Ectodermal cell (in vitro differentiated cells): ENCODE results near the gene MANF.

ENCODE experiments used
- H3K27ac ChIP-seq: 2 replicates; pipeline ENCODE4 v1.7.0; 2013; ENCODE audit warnings: mild to moderate bottlenecking, low read depth, low read length; ENCODE audit not compliant: insufficient read depth, poor library complexity, severe bottlenecking
- H3K27me3 ChIP-seq: 2 replicates; pipeline ENCODE4 v1.7.0; 2013; ENCODE audit warnings: mild to moderate bottlenecking, low read length; ENCODE audit not compliant: insufficient read depth, control insufficient read depth, poor library complexity, severe bottlenecking
- H3K36me3 ChIP-seq: one replicate; pipeline ENCODE4 v1.7.0; 2013; ENCODE audit warnings: low read length; ENCODE audit not compliant: control insufficient read depth, insufficient read depth
- H3K4me1 ChIP-seq: one replicate; pipeline ENCODE4 v1.7.0; 2013; ENCODE audit warnings: low read length; ENCODE audit not compliant: control insufficient read depth, insufficient read depth
- H3K4me3 ChIP-seq: 2 replicates; pipeline ENCODE4 v1.7.0; 2013; ENCODE audit warnings: low read depth, low read length, control low read depth; ENCODE audit not compliant: insufficient read depth
- H3K9me3 ChIP-seq: 2 replicates; pipeline ENCODE4 v1.7.0; 2013; ENCODE audit warnings: mild to moderate bottlenecking, low read length, moderate library complexity; ENCODE audit not compliant: control insufficient read depth
- WGBS, 2 experiments: methylation state at CpG; one replicate each; pipeline ENCODE4 v1.1.7; 2013; ENCODE audit warnings: missing lambda C conversion rate in 2 of 2; 5-methylcytosine and 5-hydroxymethylcytosine counted together

MANF gene

DNA sequence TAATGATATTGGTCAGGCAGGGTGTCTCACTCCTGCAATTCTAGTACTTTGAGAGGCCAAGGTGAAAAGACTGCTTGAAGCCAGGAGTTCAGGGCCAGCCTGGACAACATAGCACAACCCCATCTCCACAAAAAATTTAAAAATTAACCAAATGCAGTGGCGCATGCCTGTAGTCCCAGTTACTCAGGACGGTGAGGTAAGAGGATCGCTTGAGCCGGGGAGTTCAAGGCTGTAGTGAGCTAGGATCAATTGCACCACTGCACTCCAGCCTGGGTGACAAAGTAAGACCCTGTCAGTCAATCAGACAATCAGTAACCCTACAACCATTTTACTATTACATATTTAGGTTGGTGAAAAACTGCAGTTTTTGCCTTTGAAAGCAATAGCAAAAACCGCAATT, 49.0 kb downstream of the MANF start:
- Histone ChIP-seq H3K27ac (no peak overlapping the region), H3K9me3 (no peaks in the 10 kb centered on the region), H3K27me3 (no peaks in the 10 kb centered on the region), H3K4me1 (no peaks in the 10 kb centered on the region), H3K36me3 (peaks cover 5% of the 10 kb centered on the region), H3K4me3 (no peak overlapping the region)
- 95 to 98% methylated on average over 5 of the region's 5 CpGs for WGBS, 2 experiments

DNA sequence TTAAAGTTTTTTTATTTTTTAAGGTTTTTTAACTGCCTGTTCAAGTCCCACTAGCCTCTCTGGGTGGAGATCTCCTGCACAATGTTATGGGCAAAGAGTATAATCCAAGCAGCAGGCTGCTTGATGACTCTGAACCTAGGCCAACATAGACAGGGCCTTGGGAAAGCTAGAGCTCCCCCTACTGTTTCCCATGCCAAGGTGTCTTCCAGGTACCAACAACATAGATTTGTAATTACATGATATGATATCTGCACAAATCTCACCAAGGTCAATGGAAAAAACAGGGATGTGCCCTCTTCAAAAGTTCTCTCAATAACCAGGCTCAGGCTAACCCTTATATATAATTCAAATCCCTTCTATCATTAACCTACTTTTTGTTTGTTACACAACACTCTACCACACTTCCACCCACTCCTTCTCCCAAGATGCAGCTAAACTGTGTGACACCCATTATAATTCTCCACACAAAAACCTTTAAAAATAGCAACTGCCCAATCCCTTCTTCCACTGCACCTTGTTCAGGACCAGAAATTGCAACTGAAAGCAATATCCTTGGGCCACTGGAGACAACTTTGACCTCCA, 49.7 kb downstream of the MANF start:
- Histone ChIP-seq H3K27ac (no peak overlapping the region), H3K36me3 (peaks cover 4% of the 10 kb centered on the region), H3K4me3 (no peak overlapping the region), H3K27me3 (no peaks in the 10 kb centered on the region), H3K4me1 (no peaks in the 10 kb centered on the region), H3K9me3 (no peaks in the 10 kb centered on the region)

DNA sequence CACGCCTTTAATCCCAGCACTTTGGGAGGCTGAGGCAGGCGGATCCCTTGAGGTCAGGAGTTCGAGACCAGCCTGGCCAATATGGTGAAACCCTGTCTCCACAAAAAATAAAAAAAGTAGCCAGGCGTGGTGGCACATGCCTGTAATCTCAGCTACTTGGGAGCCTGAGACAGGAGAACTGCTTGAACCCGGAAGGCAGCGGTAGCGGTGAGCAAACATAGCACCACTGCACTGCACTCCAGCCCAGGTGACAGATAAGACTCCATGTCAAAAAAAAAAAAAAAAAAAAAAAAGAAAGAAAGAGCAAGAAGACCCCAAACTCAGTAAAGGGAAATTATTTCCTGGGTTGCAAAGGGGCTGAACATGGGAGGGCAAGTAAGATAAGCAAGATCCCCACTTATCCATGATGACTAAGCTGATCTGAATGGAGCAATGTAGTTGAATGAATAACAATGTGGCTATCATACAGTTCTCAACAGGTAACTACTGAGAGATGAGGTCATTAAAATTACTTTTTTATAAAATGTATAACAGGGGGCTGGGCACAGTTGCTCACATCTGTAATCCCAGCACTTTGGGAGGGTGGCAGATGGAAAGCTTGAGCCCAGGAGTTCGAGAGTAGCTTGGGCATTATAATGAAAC, 52.0 kb downstream of the MANF start:
- Histone ChIP-seq H3K9me3 (no peaks in the 10 kb centered on the region), H3K27ac (no peak overlapping the region), H3K4me1 (no peaks in the 10 kb centered on the region), H3K4me3 (no peak overlapping the region), H3K27me3 (no peaks in the 10 kb centered on the region), H3K36me3 (peaks cover 9% of the 10 kb centered on the region)
- 82 to 87% methylated on average over 8 of the region's 8 CpGs for WGBS, 2 experiments
